CD4-positive, alpha-beta T cell (primary cell): Measurements from ENCODE around the gene NUDT21. TPM values are rescaled to one million over a fixed set of nuclear protein-coding genes. Genes with fewer than 3 reads are reported as not detected.

Source experiments
- ATAC-seq: fragments of 200-7000 bp; cut with Tn5 transposase; one replicate; pipeline ENCODE4 v1.10.0; 2022; ENCODE audit warnings: mild to moderate bottlenecking; ENCODE audit not compliant: poor library complexity
- CTCF ChIA-PET: fragments of 350-600 bp; sonication (Branson Sonifier 250); formaldehyde crosslinking; loops from one replicate; lab custom pipeline; 2021; ENCODE audit warnings: antibody characterized with exemption, inconsistent platforms; lab: Charles Lee
- POLR2A ChIA-PET: fragments of 350-600 bp; sonication (Branson Sonifier 250); formaldehyde crosslinking; loops from one replicate; lab custom pipeline; 2021; ENCODE audit warnings: antibody characterized with exemption, inconsistent platforms; lab: Charles Lee
- DNase-seq, 14 experiments: peaks; one replicate each; pipeline ENCODE4 v3.0.0-alpha.2; 2013 to 2020; ENCODE audit warnings: mixed read lengths in 2 of 14
- H3K27ac ChIP-seq, 2 donors: one replicate each; pipeline versions ENCODE4 v1.5.1 to v1.7.0; 2013; ENCODE audit warnings: low read length in 2 of 2, low read depth in 1 of 2, mild to moderate bottlenecking in 1 of 2
- H3K27me3 ChIP-seq, 2 experiments: 1 replicate in 1 of 2; 2 replicates in 1 of 2; pipeline versions ENCODE4 v1.6.1 to v1.7.0; 2013; ENCODE audit warnings: low read length in 2 of 2, control low read depth in 1 of 2, mild to moderate bottlenecking in 1 of 2, moderate library complexity in 1 of 2; ENCODE audit not compliant: insufficient read depth in 2 of 2, control insufficient read depth in 1 of 2
- H3K36me3 ChIP-seq: one replicate; pipeline ENCODE4 v1.6.1; 2013; ENCODE audit warnings: low read length, control low read depth; ENCODE audit not compliant: insufficient read depth
- H3K4me1 ChIP-seq: one replicate; pipeline ENCODE4 v1.6.1; 2013; ENCODE audit warnings: low read length, control low read depth; ENCODE audit not compliant: insufficient read depth
- H3K4me3 ChIP-seq: one replicate; pipeline ENCODE4 v1.5.1; 2013; ENCODE audit warnings: mild to moderate bottlenecking, low read length, moderate library complexity
- H3K9me3 ChIP-seq, 2 experiments: 1 replicate in 1 of 2; 2 replicates in 1 of 2; pipeline versions ENCODE4 v1.6.1 to v1.7.0; 2013; ENCODE audit warnings: low read length in 2 of 2, mild to moderate bottlenecking in 2 of 2, control low read depth in 1 of 2, moderate library complexity in 1 of 2; ENCODE audit not compliant: control insufficient read depth in 1 of 2, insufficient read depth in 1 of 2
- H3K27ac Mint-ChIP-seq: one replicate; pipeline ENCODE4 v1.8.0; 2020; ENCODE audit warnings: mixed read lengths
- H3K27me3 Mint-ChIP-seq: one replicate; pipeline ENCODE4 v1.8.0; 2021; ENCODE audit warnings: mixed read lengths
- H3K36me3 Mint-ChIP-seq: one replicate; pipeline ENCODE4 v1.8.0; 2021; ENCODE audit warnings: low read depth, mixed read lengths
- H3K4me1 Mint-ChIP-seq: one replicate; pipeline ENCODE4 v1.8.0; 2021; ENCODE audit warnings: low read depth, mixed read lengths
- H3K4me3 Mint-ChIP-seq: one replicate; pipeline ENCODE4 v1.8.0; 2020; ENCODE audit warnings: mild to moderate bottlenecking, mixed read lengths
- H3K9me3 Mint-ChIP-seq: one replicate; pipeline ENCODE4 v1.8.0; 2020; ENCODE audit warnings: mixed read lengths
- intact Hi-C, 2 experiments: fragments of 100-400 bp; cut with DNase I in 1 of 2; cut with micrococcal nuclease in 1 of 2; formaldehyde crosslinking; loops; one replicate each; pipeline versions ENCODE4 v1.15.1 to v1.9.0; 2023 to 2025; cut with DNase I, micrococcal nuclease
- total RNA-seq, 174 experiments: library from RNA in 2 of 174; stranded (reverse) in 2 of 174; gene quantifications; one replicate each; pipeline ENCODE4 v1.2.3 and lab custom pipeline; 2021 to 2026
- TF ChIP-seq, protein P1 (sequence below): fragments of 200-600 bp; IDR thresholded peaks from one replicate; pipeline ENCODE4 v1.8.0; 2022; ENCODE audit warnings: antibody characterized with exemption, mild to moderate bottlenecking

Gene NUDT21
- total RNA-seq, 2 experiments from 2014 or later: 89.6 to 96.6 TPM

DNA sequence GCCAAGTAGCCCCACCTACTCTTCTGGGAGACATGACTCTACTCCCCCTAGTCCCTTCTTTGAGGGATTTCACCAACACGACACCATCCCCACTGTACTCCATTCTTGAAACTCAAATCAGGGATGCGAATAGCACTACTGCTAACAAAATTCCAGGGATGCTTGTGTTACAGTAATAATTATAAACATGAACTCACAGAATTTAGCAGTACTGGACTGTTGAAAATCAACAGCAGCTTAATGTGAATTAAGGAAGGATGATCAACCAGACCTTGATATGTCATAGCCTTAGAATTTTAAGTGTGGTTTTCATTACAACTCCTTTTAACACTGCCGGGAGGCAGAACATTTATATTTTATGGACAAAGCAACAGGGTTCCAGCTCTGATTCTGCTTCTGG lies 63.7 kb downstream of the NUDT21 start:
- Mint-ChIP-seq H3K27me3 (no peaks in the 10 kb centered on the region), H3K36me3 (peaks cover 93% of the 10 kb centered on the region), H3K27ac (no peak overlapping the region), H3K4me3 (no peak overlapping the region), H3K9me3 (peaks cover 4% of the 10 kb centered on the region), H3K4me1 (peaks cover under 1% of the 10 kb centered on the region)
- H3K9me3 ChIP-seq: no peaks in the 10 kb centered on the region
- TF ChIP-seq, protein P1, sequence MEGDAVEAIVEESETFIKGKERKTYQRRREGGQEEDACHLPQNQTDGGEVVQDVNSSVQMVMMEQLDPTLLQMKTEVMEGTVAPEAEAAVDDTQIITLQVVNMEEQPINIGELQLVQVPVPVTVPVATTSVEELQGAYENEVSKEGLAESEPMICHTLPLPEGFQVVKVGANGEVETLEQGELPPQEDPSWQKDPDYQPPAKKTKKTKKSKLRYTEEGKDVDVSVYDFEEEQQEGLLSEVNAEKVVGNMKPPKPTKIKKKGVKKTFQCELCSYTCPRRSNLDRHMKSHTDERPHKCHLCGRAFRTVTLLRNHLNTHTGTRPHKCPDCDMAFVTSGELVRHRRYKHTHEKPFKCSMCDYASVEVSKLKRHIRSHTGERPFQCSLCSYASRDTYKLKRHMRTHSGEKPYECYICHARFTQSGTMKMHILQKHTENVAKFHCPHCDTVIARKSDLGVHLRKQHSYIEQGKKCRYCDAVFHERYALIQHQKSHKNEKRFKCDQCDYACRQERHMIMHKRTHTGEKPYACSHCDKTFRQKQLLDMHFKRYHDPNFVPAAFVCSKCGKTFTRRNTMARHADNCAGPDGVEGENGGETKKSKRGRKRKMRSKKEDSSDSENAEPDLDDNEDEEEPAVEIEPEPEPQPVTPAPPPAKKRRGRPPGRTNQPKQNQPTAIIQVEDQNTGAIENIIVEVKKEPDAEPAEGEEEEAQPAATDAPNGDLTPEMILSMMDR: no peak
- ChIA-PET POLR2A (no interaction called here), CTCF (no interaction called here)
- H3K27me3 ChIP-seq: no peaks in the 10 kb centered on the region
- no peak overlapping the region for H3K4me3 ChIP-seq
- DNase-seq (no peak), ATAC-seq (no peak)
- peaks cover 76% of the 10 kb centered on the region for H3K36me3 ChIP-seq
- intact Hi-C loops: no loop called here
- no peaks in the 10 kb centered on the region for H3K4me1 ChIP-seq
- H3K27ac ChIP-seq: no peak overlapping the region

DNA sequence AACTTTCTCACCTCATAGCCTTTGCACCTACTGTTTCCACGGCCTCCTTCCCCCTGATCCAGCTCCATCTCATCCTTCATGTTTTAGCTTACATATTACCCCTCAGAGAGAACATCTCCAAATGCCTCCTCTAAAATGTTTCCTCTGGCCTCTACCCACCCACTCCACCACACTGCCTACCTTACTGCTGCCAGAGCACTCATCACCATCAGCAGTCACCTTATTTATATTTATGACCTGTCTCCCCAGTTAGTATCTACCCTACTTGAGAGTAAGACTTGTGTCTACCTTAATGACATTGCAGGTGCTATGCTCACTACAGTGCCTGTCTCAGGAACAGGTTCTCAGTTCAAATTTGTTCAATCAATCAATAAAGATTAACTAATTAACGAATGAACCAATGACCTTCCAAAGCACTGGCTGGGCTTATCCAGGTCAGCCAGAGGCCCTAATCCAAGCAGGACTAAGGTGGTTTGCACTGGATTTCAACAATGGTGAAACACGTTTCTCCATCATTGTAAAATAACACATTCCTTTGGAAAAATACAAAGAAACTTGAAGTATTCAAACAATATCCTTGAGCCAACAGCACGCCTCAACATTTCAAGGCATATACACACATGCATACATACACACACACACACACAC lies 66.9 kb downstream of the NUDT21 start:
- DNase-seq (no peak), ATAC-seq (no peak)
- intact Hi-C loops: no loop called here
- Histone ChIP-seq H3K4me3 (no peak overlapping the region), H3K27ac (no peak overlapping the region), H3K27me3 (no peaks in the 10 kb centered on the region), H3K36me3 (peaks cover 87% of the 10 kb centered on the region), H3K4me1 (no peaks in the 10 kb centered on the region), H3K9me3 (peaks cover 9 to 16% of the 10 kb centered on the region in 2 experiments)
- H3K27ac Mint-ChIP-seq: no peak overlapping the region
- POLR2A ChIA-PET: no interaction called here
- no peak overlapping the region for H3K4me3 Mint-ChIP-seq
- TF ChIP-seq, protein P1: no peak
- H3K4me1 Mint-ChIP-seq: no peaks in the 10 kb centered on the region
- CTCF ChIA-PET: no interaction called here
- no peaks in the 10 kb centered on the region for H3K27me3 Mint-ChIP-seq
- H3K36me3 Mint-ChIP-seq: peaks cover 97% of the 10 kb centered on the region
- peaks cover 13% of the 10 kb centered on the region for H3K9me3 Mint-ChIP-seq

DNA sequence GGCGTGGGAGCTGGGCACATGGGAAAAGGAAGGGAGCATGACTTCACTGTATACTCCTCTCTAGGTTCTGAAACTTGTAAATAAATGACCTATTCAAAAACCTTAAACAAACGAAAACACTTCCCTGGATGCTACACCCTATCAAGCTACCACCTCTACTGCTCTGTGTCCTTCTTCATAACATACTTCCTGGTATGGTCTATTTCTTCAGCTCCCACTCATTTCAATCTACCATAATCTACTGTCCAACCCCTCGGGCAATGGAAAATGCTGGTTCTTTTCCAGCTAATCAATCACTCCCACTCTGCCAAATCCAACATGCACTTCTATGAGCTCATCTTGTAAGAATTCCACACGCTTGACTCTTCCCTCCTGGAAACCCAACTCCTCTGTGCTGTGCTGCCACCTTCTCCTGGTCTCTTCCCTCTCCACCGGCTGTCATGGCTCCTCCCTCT lies 68.2 kb downstream of the NUDT21 start:
- H3K4me3 Mint-ChIP-seq: no peak overlapping the region
- ATAC-seq (no peak), DNase-seq (no peak)
- intact Hi-C loops: no loop called here
- peaks cover 100% of the 10 kb centered on the region for H3K36me3 Mint-ChIP-seq
- Histone ChIP-seq H3K4me3 (no peak overlapping the region), H3K4me1 (no peaks in the 10 kb centered on the region), H3K9me3 (peaks cover 9 to 16% of the 10 kb centered on the region in 2 experiments), H3K27me3 (no peaks in the 10 kb centered on the region), H3K36me3 (peaks cover 79% of the 10 kb centered on the region), H3K27ac (no peak overlapping the region)
- H3K4me1 Mint-ChIP-seq: peaks cover 6% of the 10 kb centered on the region
- ChIA-PET POLR2A (no interaction called here), CTCF (no interaction called here)
- no peak overlapping the region for H3K27ac Mint-ChIP-seq
- no peaks in the 10 kb centered on the region for H3K27me3 Mint-ChIP-seq
- TF ChIP-seq, protein P1: no peak
- peaks cover 15% of the 10 kb centered on the region for H3K9me3 Mint-ChIP-seq
